Cardiac muscle cell (in vitro differentiated cells and primary cell): ENCODE data around the gene ADGRB2. TPM values are rescaled to one million over a fixed set of nuclear protein-coding genes. Genes with fewer than 3 reads are reported as not detected.
A peak's percentile ranks its signal among the peaks of the same experiment; 100 is the strongest.

ENCODE experiments used
- DNase-seq, 2 donors: peaks; one replicate each; pipeline versions ENCODE4 v3.0.0 to v3.0.0-alpha.2; 2010 to 2017; ENCODE audit warnings: low read depth in 1 of 2, low spot score in 1 of 2
- H3K27ac ChIP-seq: fragments of 200-600 bp; sonication (generic); 2 replicates; pipeline ENCODE4 v1.5.1; 2016
- H3K27me3 ChIP-seq: fragments of 200-600 bp; sonication (generic); 2 replicates; pipeline ENCODE4 v1.6.0; 2016; ENCODE audit warnings: control low read depth
- H3K36me3 ChIP-seq: fragments of 200-600 bp; sonication (generic); 2 replicates; pipeline ENCODE4 v1.5.1; 2016; ENCODE audit warnings: control low read depth
- H3K4me1 ChIP-seq: fragments of 200-600 bp; sonication (generic); 2 replicates; pipeline ENCODE4 v1.8.1; 2017; ENCODE audit warnings: low read depth, mild to moderate bottlenecking, mixed run types
- H3K4me3 ChIP-seq: fragments of 200-600 bp; sonication (generic); 2 replicates; pipeline ENCODE4 v1.5.1; 2016; ENCODE audit warnings: mild to moderate bottlenecking
- H3K9me3 ChIP-seq: fragments of 200-600 bp; sonication (generic); 2 replicates; pipeline ENCODE4 v1.5.1; 2017; ENCODE audit warnings: low read depth, mild to moderate bottlenecking, control low read depth
- CTCF ChIP-seq: IDR thresholded peaks from 2 replicates; pipeline ENCODE4 v1.5.1; 2012; ENCODE audit warnings: low read depth, mild to moderate bottlenecking, low read length
- polyA plus RNA-seq: library from polyadenylated mRNA; unstranded; fragments of >200 nt; fragmentation: Nextera tagmentation; extraction: Ambion mirVana; gene quantifications from 2 replicates; pipeline ENCODE4 v1.2.1, GENCODE V29; 2016
- total RNA-seq: library from RNA; depleted of rRNA; stranded (reverse); fragments of >200 nt; gene quantifications from 2 replicates; pipeline ENCODE4 v1.2.3, GENCODE V29; 2016

The ADGRB2 gene
- total and polyA plus RNA-seq, 2 experiments from 2014 or later = 95.0 to 309 TPM

- TF ChIP-seq CTCF = no peak
- Histone ChIP-seq H3K27ac (no peak overlapping the region), H3K27me3 (peaks cover 37% of the 10 kb centered on the region), H3K9me3 (no peaks in the 10 kb centered on the region), H3K36me3 (no peaks in the 10 kb centered on the region), H3K4me3 (no peak overlapping the region), H3K4me1 (peaks cover 36% of the 10 kb centered on the region)
- DNase-seq = no peak
Observed at GRCh38 chr1:31773861-31774260, 9.7 kb upstream of the ADGRB2 start.

GRCh38 chr1:31772669-31773248, 8.6 kb upstream of the ADGRB2 start:
- H3K27me3 ChIP-seq = peaks cover 37% of the 10 kb centered on the region
- H3K4me3 ChIP-seq = peak overlapping the region; percentile 3
- peaks cover 43% of the 10 kb centered on the region for H3K4me1 ChIP-seq
- no peak for TF ChIP-seq CTCF
- H3K36me3 ChIP-seq = no peaks in the 10 kb centered on the region
- DNase-seq = no peak
- H3K9me3 ChIP-seq = no peaks in the 10 kb centered on the region
- H3K27ac ChIP-seq = no peak overlapping the region

GRCh38 chr1:31771891-31772668, 7.9 kb upstream of the ADGRB2 start:
- TF ChIP-seq CTCF = no peak
- peak overlapping the region; percentile 3 for H3K4me3 ChIP-seq
- DNase-seq = peak in 1 of 2 donors; percentile 32
- H3K36me3 ChIP-seq = no peaks in the 10 kb centered on the region
- peaks cover 43% of the 10 kb centered on the region for H3K4me1 ChIP-seq
- no peaks in the 10 kb centered on the region for H3K9me3 ChIP-seq
- no peak overlapping the region for H3K27ac ChIP-seq
- peaks cover 37% of the 10 kb centered on the region for H3K27me3 ChIP-seq

- TF ChIP-seq CTCF = no peak
- Histone ChIP-seq H3K4me1 (peaks cover 42% of the 10 kb centered on the region), H3K4me3 (no peak overlapping the region), H3K36me3 (no peaks in the 10 kb centered on the region), H3K9me3 (no peaks in the 10 kb centered on the region), H3K27me3 (peaks cover 33% of the 10 kb centered on the region), H3K27ac (peak overlapping the region; percentile 69)
- peak in 1 of 2 donors; percentile 63 for DNase-seq
Observed at GRCh38 chr1:31769720-31770390, 5.7 kb upstream of the ADGRB2 start.

- no peak for TF ChIP-seq CTCF
- no peak for DNase-seq
- no peaks in the 10 kb centered on the region for H3K9me3 ChIP-seq
- H3K4me3 ChIP-seq = no peak overlapping the region
- peaks cover 45% of the 10 kb centered on the region for H3K4me1 ChIP-seq
- H3K27ac ChIP-seq = peak overlapping the region; percentile 69
- H3K27me3 ChIP-seq = peaks cover 26% of the 10 kb centered on the region
- no peaks in the 10 kb centered on the region for H3K36me3 ChIP-seq
Observed at GRCh38 chr1:31768939-31769704, 5.0 kb upstream of the ADGRB2 start.
